SU-DHL-6 (cell line): ENCODE results near the gene SAXO1.

ENCODE experiments used
- H2AFZ ChIP-seq: fragments of 200-600 bp; sonication (generic); 2 replicates; pipeline ENCODE4 v1.6.1; 2014; ENCODE audit warnings: low read depth, mild to moderate bottlenecking, moderate library complexity, mixed read lengths, antibody characterized with exemption, low read length; ENCODE audit not compliant: severe bottlenecking
- H3F3A ChIP-seq: fragments of 200-600 bp; shearing (Covaris generic); 2 replicates; pipeline ENCODE4 v1.6.0; 2016; ENCODE audit warnings: antibody characterized with exemption, mild to moderate bottlenecking; ENCODE audit not compliant: insufficient read depth
- H3K27ac ChIP-seq: fragments of 200-600 bp; sonication (generic); 2 replicates; pipeline ENCODE4 v1.5.1; 2016; ENCODE audit warnings: low read depth, mild to moderate bottlenecking, low read length, moderate library complexity, mixed read lengths
- H3K27me3 ChIP-seq: fragments of 200-600 bp; sonication (generic), shearing (Covaris generic); 2 replicates; pipeline ENCODE4 v1.6.0; 2014; ENCODE audit warnings: mild to moderate bottlenecking, low read length
- H3K36me3 ChIP-seq: fragments of 200-600 bp; sonication (generic); 2 replicates; pipeline ENCODE4 v1.6.1; 2014; ENCODE audit warnings: mild to moderate bottlenecking, low read length, mixed read lengths
- H3K4me2 ChIP-seq: fragments of 300-600, 200-600 bp; shearing (Covaris generic), sonication (generic); 2 replicates; pipeline ENCODE4 v1.6.0; 2014; ENCODE audit warnings: low read length, low read depth, mild to moderate bottlenecking; ENCODE audit not compliant: poor library complexity, severe bottlenecking
- H3K4me3 ChIP-seq: fragments of 200-600 bp; sonication (generic); 2 replicates; pipeline ENCODE4 v1.5.1; 2014; ENCODE audit warnings: antibody characterized with exemption, low read length, mild to moderate bottlenecking, mixed read lengths; ENCODE audit not compliant: insufficient read depth, poor library complexity, severe bottlenecking
- H3K79me2 ChIP-seq: fragments of 200-600 bp; sonication (generic); 2 replicates; pipeline ENCODE4 v1.6.1; 2014; ENCODE audit warnings: mild to moderate bottlenecking, low read length, moderate library complexity; ENCODE audit not compliant: insufficient read depth
- H3K9ac ChIP-seq: fragments of 200-600 bp; sonication (generic); 2 replicates; pipeline ENCODE4 v1.7.0; 2014; ENCODE audit warnings: mild to moderate bottlenecking, low read length
- H3K9me2 ChIP-seq: fragments of 200-600 bp; sonication (generic); replicated peaks from 2 replicates; pipeline ENCODE4 v1.6.1; 2014; ENCODE audit warnings: low read length; ENCODE audit not compliant: insufficient read depth
- H3K9me3 ChIP-seq: fragments of 200-600 bp; sonication (generic); 2 replicates; pipeline ENCODE4 v1.6.1; 2014; ENCODE audit warnings: low read length, mixed read lengths; ENCODE audit not compliant: insufficient read depth
- H4K20me1 ChIP-seq: fragments of 200-600 bp; sonication (generic); 2 replicates; pipeline ENCODE4 v1.6.1; 2014; ENCODE audit warnings: low read depth, mild to moderate bottlenecking, antibody characterized with exemption, low read length, moderate library complexity, mixed read lengths
- CTCF ChIP-seq: fragments of 200-600 bp; sonication (generic); IDR thresholded peaks from one replicate; pipeline ENCODE4 v1.5.1; 2017; ENCODE audit warnings: antibody characterized with exemption, mild to moderate bottlenecking, low read length, moderate library complexity; ENCODE audit not compliant: insufficient read depth, poor library complexity, severe bottlenecking
- EZH2phosphoT487 ChIP-seq: fragments of 200-600 bp; sonication (generic), shearing (Covaris generic); conservative IDR thresholded peaks from 2 replicates; pipeline ENCODE4 v1.6.1; 2018; ENCODE audit warnings: mild to moderate bottlenecking, antibody characterized with exemption, low read length, moderate library complexity, mixed read lengths

The SAXO1 gene

DNA sequence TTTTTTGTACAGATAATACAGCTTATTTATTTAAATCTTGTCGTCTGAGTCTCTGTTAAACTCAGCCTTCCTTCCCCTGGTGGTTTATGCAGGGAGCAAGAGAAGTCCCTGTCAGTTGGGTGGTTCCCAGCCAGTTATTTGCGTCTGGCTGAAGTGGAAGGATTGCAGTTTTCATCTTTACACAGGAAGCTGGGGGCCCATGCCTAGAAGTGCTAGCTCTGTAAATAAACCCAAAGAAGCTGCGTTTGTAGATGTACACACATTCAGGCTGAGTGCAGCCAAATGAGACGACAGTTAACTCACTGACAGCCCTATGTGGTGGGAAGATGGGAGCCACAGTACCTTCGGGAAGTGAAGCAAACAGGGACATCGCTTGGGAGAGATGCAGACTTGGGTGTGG lies 122.1 kb downstream of the SAXO1 start:
- no peaks in the 10 kb centered on the region for H3K9me2 ChIP-seq
- no peak overlapping the region for H3K4me3 ChIP-seq
- H3K9ac ChIP-seq = no peak overlapping the region
- no peak overlapping the region for H3K4me2 ChIP-seq
- TF ChIP-seq CTCF (no peak), EZH2phosphoT487 (no peak)
- no peaks in the 10 kb centered on the region for H3K36me3 ChIP-seq
- no peaks in the 10 kb centered on the region for H3F3A ChIP-seq
- H3K27me3 ChIP-seq = no peaks in the 10 kb centered on the region
- no peak overlapping the region for H2AFZ ChIP-seq
- H3K27ac ChIP-seq = no peak overlapping the region
- H4K20me1 ChIP-seq = no peaks in the 10 kb centered on the region
- no peaks in the 10 kb centered on the region for H3K9me3 ChIP-seq
- no peaks in the 10 kb centered on the region for H3K79me2 ChIP-seq

- Histone ChIP-seq H2AFZ (no peak overlapping the region), H3K4me2 (no peak overlapping the region), H3K27ac (no peak overlapping the region)
These were observed 122.6 kb downstream of the SAXO1 start for GRCh38 chr9:18910435-18910834.

GRCh38 chr9:18909140-18910018 lies 123.6 kb downstream of the SAXO1 start:
- no peak overlapping the region for H3K9ac ChIP-seq
- no peak overlapping the region for H3K27ac ChIP-seq
- H3K4me3 ChIP-seq = no peak overlapping the region
- no peaks in the 10 kb centered on the region for H3K9me2 ChIP-seq
- no peaks in the 10 kb centered on the region for H3K36me3 ChIP-seq
- H3K27me3 ChIP-seq = no peaks in the 10 kb centered on the region
- H3F3A ChIP-seq = no peaks in the 10 kb centered on the region
- no peak overlapping the region for H3K4me2 ChIP-seq
- no peak overlapping the region for H2AFZ ChIP-seq
- H3K9me3 ChIP-seq = no peaks in the 10 kb centered on the region
- no peaks in the 10 kb centered on the region for H4K20me1 ChIP-seq
- no peaks in the 10 kb centered on the region for H3K79me2 ChIP-seq
- TF ChIP-seq EZH2phosphoT487 = no peak
- TF ChIP-seq CTCF = no peak

More at GRCh38 chr9:18910435-18910834, 122.6 kb downstream of the SAXO1 start:
- no peaks in the 10 kb centered on the region for H4K20me1 ChIP-seq
- no peaks in the 10 kb centered on the region for H3K9me2 ChIP-seq
- H3K79me2 ChIP-seq = no peaks in the 10 kb centered on the region
- H3K36me3 ChIP-seq = no peaks in the 10 kb centered on the region
- H3K9ac ChIP-seq = no peak overlapping the region
- H3F3A ChIP-seq = no peaks in the 10 kb centered on the region
- no peaks in the 10 kb centered on the region for H3K9me3 ChIP-seq
- H3K27me3 ChIP-seq = no peaks in the 10 kb centered on the region
- TF ChIP-seq EZH2phosphoT487 = no peak
- no peak for TF ChIP-seq CTCF
- H3K4me3 ChIP-seq = no peak overlapping the region
